ACC112 (cell line): Measurements from ENCODE around the gene ELK4.

Source experiments
- H2AFZ ChIP-seq: fragments of 200-600 bp; sonication (generic); one replicate; pipeline ENCODE4 v1.6.0; 2017; ENCODE audit warnings: antibody characterized with exemption, low read length; ENCODE audit not compliant: unreplicated experiment
- H3K27ac ChIP-seq: fragments of 200-600 bp; sonication (generic); 2 replicates; pipeline ENCODE4 v1.5.1; 2014; ENCODE audit warnings: low read depth, mild to moderate bottlenecking, antibody characterized with exemption, low read length, moderate library complexity
- H3K27me3 ChIP-seq: fragments of 200-600 bp; sonication (generic); 2 replicates; pipeline ENCODE4 v1.6.1; 2014; ENCODE audit warnings: mild to moderate bottlenecking, antibody characterized with exemption, low read length, moderate library complexity, mixed read lengths; ENCODE audit not compliant: insufficient read depth
- H3K36me3 ChIP-seq: fragments of 200-600 bp; sonication (generic); 2 replicates; pipeline ENCODE4 v1.6.1; 2016; ENCODE audit warnings: mild to moderate bottlenecking, antibody characterized with exemption, low read length, moderate library complexity, mixed read lengths; ENCODE audit not compliant: insufficient read depth
- H3K4me1 ChIP-seq: fragments of 200-600 bp; sonication (generic); one replicate; pipeline ENCODE4 v1.6.1; 2016; ENCODE audit warnings: low read length, mixed read lengths; ENCODE audit not compliant: insufficient read depth, unreplicated experiment, control insufficient read depth
- H3K4me3 ChIP-seq: fragments of 200-600 bp; sonication (generic); 2 replicates; pipeline ENCODE4 v1.5.1; 2014; ENCODE audit warnings: mild to moderate bottlenecking, low read depth, low read length
- H3K79me2 ChIP-seq: fragments of 200-600 bp; sonication (generic); one replicate; pipeline ENCODE4 v1.6.0; 2016; ENCODE audit warnings: low read length; ENCODE audit not compliant: control insufficient read depth, unreplicated experiment, insufficient read depth

Gene ELK4, protein sequence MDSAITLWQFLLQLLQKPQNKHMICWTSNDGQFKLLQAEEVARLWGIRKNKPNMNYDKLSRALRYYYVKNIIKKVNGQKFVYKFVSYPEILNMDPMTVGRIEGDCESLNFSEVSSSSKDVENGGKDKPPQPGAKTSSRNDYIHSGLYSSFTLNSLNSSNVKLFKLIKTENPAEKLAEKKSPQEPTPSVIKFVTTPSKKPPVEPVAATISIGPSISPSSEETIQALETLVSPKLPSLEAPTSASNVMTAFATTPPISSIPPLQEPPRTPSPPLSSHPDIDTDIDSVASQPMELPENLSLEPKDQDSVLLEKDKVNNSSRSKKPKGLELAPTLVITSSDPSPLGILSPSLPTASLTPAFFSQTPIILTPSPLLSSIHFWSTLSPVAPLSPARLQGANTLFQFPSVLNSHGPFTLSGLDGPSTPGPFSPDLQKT

DNA sequence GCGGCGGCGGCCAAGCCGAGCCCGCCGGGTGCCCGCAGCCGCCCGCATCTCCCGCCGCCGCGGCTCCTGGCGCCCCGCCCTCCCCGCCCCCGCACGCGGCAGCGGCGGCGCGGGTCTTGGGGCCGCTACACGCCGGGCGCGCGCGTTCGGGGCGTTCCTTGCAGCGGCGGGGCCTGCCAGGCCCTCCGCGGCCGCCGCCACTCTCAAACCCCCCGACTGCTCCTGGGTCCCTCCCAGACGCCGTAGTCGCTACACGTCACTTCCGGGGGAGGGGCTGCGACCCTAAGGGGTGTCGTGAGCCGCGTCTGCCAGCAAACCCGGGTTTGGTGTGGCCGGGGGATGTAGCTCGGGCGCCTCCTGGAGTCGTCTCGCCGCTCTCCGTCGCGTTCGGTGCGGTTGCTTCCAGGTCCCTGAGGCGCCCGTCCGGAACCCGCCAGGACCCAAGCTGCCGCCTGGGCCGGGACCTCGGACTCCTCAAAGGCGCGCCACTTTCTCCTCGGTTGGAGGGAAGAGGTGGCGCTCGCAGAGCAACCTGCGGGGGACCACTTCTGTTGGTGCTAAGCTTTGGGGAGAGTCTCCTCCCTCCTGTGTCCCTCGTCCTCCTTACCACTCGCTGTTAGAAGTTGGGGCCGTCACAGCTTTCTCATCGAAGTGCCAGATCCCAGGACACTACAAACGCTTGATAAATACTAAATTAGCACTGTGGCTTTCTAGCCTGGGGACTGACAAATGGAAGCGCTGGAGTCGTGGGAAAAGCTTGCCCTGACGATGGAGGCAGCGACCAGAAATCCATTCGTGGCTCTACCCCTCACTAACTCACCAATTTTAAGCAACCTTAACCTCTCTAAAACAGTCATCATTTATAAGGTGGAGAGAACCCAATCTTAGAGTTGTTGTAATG is at the start of gene ELK4:
TSS of gene ELK4 (minus strand) at position 244 of the 901 bp plus-strand sequence. CDS start 8,129 bp downstream, outside the sequence.
- peak within 1 kb of the TSS; percentile 73 for H2AFZ ChIP-seq
- no peaks in the 10 kb centered on the region for H3K27me3 ChIP-seq
- H3K27ac ChIP-seq: peak within 1 kb of the TSS; percentile 85

DNA sequence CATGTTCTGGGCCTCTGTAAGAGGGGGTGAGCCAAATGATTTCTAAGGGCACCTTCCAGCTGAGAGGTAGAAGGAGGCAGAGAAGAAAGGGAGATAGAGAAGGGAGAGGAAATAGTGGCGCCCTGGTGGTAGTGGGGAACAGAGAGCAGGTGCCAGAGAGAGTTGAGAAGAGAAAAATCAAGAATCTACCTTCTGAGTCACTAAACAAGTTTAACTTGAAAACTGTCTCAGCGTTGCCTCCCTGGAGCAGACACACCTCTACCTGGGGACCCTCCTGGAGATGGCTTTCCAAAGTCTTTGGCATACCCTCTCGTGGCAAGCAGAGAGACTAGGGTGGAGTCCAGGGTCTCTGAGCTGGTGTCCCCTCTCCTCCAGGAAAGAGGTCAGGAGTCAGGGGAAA is 49.6 kb upstream of the ELK4 start:
- H2AFZ ChIP-seq: no peak overlapping the region

More for the DNA sequence above, at the start of gene ELK4:
- peak within 1 kb of the TSS; percentile 76 for H3K4me3 ChIP-seq
- H3K36me3 ChIP-seq: no peaks in the 10 kb centered on the region
- peaks cover 20% of the 10 kb centered on the region for H3K4me1 ChIP-seq
- H3K79me2 ChIP-seq: peaks cover 35% of the 10 kb centered on the region

DNA sequence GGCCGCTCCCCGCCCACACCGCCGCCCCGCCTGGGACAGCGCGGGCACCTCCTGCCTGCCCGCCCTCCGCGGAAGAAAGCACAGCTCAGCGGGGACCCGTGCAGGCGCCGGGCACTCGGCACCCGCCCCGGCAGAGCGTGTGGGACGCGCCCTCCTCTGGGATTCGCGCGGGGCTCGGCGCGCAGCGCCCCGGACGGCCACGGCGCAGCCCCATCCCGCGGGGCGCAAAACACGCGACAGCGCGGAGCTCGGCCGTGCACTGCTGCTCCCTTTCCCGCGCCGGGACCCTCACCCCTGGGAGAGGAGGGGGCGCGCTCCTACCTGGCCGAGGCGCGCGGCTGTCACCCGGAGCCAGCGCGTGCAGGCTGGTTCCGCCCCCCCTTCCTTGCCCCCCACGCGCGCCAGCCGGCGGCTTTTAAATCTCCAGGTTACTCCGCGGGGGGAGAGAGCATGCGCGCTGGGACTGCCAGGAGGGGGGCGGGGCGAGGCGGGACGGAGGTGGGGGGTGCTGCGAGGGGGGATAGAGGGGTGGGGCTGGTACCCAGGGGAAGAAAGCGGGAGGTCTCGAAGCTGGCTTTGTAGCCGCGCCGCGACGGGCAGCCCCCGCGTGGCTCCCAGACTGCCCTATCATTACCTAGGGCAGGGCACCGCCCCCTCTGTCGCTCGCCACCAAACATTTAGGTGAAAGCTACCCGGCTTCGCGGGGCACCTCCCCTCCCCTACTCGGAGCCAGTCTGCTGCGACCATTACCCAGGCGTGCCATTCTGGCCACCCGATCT is 48.5 kb upstream of the ELK4 start, which contains the start of gene SLC45A3:
TSS of gene SLC45A3 (minus strand) at position 437 of the 779 bp plus-strand sequence. CDS start 15,853 bp downstream, outside the sequence.
- H3K27ac ChIP-seq: peak within 1 kb of the TSS; percentile 12; the same call in 1 of the 2 replicates
- H3K27me3 ChIP-seq: no peaks in the 10 kb centered on the region
- H3K4me3 ChIP-seq: peak within 1 kb of the TSS; percentile 90
- no peaks in the 10 kb centered on the region for H3K36me3 ChIP-seq
- H3K4me1 ChIP-seq: peaks cover 11% of the 10 kb centered on the region
- H2AFZ ChIP-seq: peak within 1 kb of the TSS; percentile 83
- peaks cover 11% of the 10 kb centered on the region for H3K79me2 ChIP-seq

More for the DNA sequence above, 49.6 kb upstream of the ELK4 start:
- peaks cover 11% of the 10 kb centered on the region for H3K4me1 ChIP-seq
- H3K27ac ChIP-seq: no peak overlapping the region
- no peak overlapping the region for H3K4me3 ChIP-seq
- no peaks in the 10 kb centered on the region for H3K36me3 ChIP-seq
- H3K27me3 ChIP-seq: no peaks in the 10 kb centered on the region
- H3K79me2 ChIP-seq: peaks cover 6% of the 10 kb centered on the region

DNA sequence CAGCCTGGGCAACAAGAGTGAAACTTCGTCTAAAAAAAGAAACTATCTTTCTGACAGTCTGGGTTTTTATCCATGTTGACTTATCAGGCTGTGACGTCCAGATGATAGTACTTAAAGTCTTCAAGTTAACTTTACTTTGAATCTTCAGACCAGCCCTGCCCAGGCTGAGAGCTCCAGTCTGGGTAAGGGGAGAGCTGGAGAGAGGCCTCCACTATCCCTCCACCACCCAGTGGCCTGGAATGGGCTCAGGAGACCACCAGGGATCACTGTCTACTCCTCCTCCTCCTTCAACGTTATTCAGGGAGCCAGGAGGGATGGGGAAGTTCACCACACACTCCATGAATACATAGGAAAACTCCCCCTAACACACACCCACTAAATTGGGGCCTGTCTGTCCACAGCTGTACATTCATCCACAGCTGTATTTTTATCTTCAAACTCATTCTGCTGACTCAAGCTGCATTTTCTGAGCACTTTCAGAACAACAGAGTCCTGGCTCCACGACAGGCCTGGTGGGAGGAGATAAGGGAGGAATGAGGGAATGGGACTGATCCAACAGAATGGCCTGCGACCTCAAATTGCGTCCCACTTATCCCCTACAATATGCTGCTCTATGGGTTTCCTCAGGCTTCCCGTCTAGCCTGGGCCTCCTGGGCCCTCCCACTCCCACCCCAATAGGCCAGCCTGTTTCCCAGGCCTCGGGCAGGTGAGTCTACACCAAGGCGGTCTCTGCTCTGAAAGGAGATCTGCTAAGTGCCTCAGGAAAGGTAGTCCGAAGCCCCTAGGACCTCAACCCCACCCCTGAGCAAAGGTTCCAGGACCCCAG is 46.7 kb upstream of the ELK4 start:
- Histone ChIP-seq H3K27me3 (no peaks in the 10 kb centered on the region), H3K36me3 (no peaks in the 10 kb centered on the region), H3K4me3 (peak overlapping the region; percentile 90), H3K79me2 (peaks cover 11% of the 10 kb centered on the region), H3K27ac (peak overlapping the region; percentile 5; the same call in 1 of the 2 replicates), H2AFZ (peak overlapping the region; percentile 14), H3K4me1 (peaks cover 11% of the 10 kb centered on the region)

DNA sequence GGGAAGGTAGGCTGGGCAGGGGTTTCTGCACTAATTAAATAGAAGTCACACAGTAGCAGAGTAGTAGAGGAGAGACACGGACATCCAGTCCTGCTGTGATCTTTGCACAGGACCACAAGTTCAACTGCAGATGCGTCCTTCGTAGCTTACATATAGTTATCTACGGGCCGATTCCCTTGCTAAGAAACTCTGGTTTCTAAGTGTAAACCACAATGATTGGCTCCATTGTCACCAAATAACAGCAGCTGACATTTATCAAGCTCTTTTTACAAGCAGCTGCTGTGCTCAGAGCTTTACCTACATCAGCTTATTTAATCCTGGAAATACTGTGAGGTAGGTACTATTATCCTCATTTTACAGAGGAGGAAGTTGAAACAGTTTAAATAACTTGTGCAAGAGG is 45.4 kb upstream of the ELK4 start:
- Histone ChIP-seq H3K4me3 (no peak overlapping the region), H3K4me1 (peaks cover 11% of the 10 kb centered on the region), H3K27me3 (no peaks in the 10 kb centered on the region), H3K36me3 (no peaks in the 10 kb centered on the region), H3K27ac (no peak overlapping the region), H3K79me2 (peaks cover 11% of the 10 kb centered on the region), H2AFZ (no peak overlapping the region)

DNA sequence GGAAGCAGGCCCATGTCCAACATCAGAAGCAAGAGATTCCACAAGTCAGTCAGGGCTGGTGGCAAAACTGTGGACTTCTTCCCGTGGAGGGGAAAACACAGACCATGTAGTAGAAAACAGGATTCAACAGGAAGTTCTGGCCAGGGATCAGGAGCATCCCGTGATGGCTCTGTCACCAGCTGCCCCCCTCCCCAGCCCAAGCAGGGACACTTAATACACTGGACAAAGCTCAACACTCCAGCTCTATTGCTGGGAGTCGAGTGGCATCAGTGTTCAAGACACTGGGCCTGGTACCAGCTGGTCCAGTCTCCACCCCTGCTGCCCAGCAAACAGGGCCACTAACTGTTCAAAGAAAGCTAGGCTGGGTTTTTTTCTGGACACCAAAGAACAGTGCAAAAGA is 44.8 kb upstream of the ELK4 start:
- H3K4me1 ChIP-seq: peaks cover 11% of the 10 kb centered on the region
- no peak overlapping the region for H3K27ac ChIP-seq
- H3K4me3 ChIP-seq: no peak overlapping the region
- peaks cover 11% of the 10 kb centered on the region for H3K79me2 ChIP-seq
- H3K27me3 ChIP-seq: no peaks in the 10 kb centered on the region
- H3K36me3 ChIP-seq: no peaks in the 10 kb centered on the region
- H2AFZ ChIP-seq: no peak overlapping the region

DNA sequence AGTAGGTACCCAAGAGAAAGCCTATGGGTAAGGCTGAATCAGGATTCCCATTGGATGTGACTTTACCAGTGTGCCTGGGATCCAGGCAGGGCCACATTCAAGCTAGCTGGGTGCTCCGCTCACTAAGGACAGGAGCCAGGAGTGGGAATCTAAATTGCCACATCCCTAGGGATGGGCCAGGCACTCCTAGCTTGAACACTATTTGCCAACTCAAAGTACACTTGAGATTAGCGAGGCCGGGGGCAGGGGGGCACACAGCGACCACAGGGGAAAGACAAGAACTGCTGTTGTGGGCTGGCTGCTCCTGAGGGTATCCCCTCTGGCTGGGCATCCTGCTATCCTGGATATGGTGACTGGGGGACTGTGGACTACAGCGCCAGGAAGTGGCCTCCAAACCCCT is 44.2 kb upstream of the ELK4 start:
- Histone ChIP-seq H3K27ac (no peak overlapping the region), H2AFZ (no peak overlapping the region), H3K36me3 (no peaks in the 10 kb centered on the region), H3K4me1 (peaks cover 11% of the 10 kb centered on the region), H3K4me3 (no peak overlapping the region), H3K79me2 (peaks cover 11% of the 10 kb centered on the region), H3K27me3 (no peaks in the 10 kb centered on the region)

DNA sequence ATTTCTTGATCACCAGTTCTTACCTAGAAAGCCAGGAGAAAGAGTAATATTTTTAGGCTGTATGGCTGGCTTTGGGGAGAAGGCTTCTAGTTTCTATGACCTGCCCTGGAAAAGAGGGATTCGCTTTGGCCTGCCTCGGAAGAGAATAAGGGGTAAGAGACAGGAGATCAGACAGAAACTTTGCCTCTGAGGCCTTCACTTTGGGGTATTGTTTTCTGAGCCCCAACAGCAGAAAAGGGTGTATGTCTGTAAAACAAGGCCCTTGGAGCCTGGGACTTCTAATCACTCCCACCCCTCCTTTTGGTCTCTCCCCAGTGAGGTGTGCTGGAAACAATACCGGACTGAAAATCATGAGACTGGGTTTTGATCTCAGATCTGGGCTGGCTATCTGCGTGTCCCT is 43.4 kb upstream of the ELK4 start:
- peaks cover 11% of the 10 kb centered on the region for H3K4me1 ChIP-seq
- H3K27me3 ChIP-seq: no peaks in the 10 kb centered on the region
- no peak overlapping the region for H3K27ac ChIP-seq

DNA sequence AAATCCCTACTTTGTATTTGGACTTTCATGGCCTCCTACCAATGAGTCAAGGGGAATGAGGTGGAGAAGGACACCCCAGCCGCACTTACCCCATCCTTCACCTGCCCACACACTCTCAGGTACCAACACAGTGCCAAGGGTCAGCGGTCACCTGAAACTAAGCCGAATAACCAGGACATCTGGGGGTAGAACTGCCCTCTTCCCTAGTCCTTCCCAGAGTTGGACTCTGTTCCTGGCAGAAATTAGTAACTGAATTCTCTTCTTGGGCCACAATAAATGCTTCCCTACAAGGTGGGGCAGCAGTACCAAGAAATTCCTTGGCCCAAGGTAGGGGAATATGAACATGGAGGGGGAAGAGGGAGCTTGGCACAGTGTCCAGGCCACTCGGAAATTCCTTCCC is 41.2 kb upstream of the ELK4 start:
- no peak overlapping the region for H3K27ac ChIP-seq
- H3K4me1 ChIP-seq: peaks cover 12% of the 10 kb centered on the region
- H3K36me3 ChIP-seq: no peaks in the 10 kb centered on the region
- H2AFZ ChIP-seq: no peak overlapping the region
- no peak overlapping the region for H3K4me3 ChIP-seq
- H3K79me2 ChIP-seq: peaks cover 6% of the 10 kb centered on the region
- H3K27me3 ChIP-seq: no peaks in the 10 kb centered on the region

More for the DNA sequence above, 43.4 kb upstream of the ELK4 start:
- Histone ChIP-seq H2AFZ (no peak overlapping the region), H3K36me3 (no peaks in the 10 kb centered on the region), H3K4me3 (no peak overlapping the region), H3K79me2 (peaks cover 11% of the 10 kb centered on the region)
